T-helper 2 cell (primary cell): ENCODE results near the gene MAN2B1.
A peak's percentile ranks its signal among the peaks of the same experiment; 100 is the strongest.
"Not testable (repeated sequence)": the region's sequence is repeated elsewhere in the genome, so short reads cannot be mapped to it uniquely, and the experiment has no call there.

Experiments
- DNase-seq, 5 experiments: peaks; one replicate each; pipeline versions ENCODE4 v3.0.0 to v3.0.0-alpha.2; 2012 to 2022

The MAN2B1 gene

DNA sequence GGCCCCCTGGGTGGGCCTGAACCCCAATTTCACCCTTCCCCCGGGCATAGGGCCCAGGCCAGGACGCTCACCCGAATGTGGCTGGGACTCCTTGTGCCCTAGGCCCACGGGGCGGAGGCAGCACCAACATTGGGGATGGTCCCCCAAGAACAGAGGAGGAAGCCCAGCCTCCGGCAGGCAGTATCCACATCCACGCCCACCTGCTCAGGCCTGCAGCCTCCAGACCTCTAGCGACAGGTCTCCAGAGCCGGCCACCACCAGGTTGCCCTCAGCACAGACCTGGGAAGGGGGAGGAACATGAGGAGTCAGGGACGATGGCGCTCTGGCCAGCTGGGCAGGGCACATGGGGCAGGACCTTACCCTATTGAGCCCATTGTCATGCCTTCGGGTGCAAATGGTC lies 22.5 kb upstream of the MAN2B1 start:
- DNase-seq, result no peak

- DNase-seq, result no peak
These were observed 21.1 kb upstream of the MAN2B1 start, which contains the start of gene GNG14 for GRCh38 chr19:12687496-12688196. GNG14 (plus strand) TSS chr19:12687998; CDS start chr19:12688049, 51 bp downstream.

- no peak for DNase-seq
These were observed 19.3 kb upstream of the MAN2B1 start for GRCh38 chr19:12685831-12686230.

- peak; percentile 64 to 99 (median 87) for DNase-seq
These were observed 14.8 kb upstream of the MAN2B1 start, which contains the start of gene DHPS for GRCh38 chr19:12681074-12681987. DHPS (minus strand) TSS chr19:12681880; CDS start chr19:12681766, 114 bp downstream.

DNA sequence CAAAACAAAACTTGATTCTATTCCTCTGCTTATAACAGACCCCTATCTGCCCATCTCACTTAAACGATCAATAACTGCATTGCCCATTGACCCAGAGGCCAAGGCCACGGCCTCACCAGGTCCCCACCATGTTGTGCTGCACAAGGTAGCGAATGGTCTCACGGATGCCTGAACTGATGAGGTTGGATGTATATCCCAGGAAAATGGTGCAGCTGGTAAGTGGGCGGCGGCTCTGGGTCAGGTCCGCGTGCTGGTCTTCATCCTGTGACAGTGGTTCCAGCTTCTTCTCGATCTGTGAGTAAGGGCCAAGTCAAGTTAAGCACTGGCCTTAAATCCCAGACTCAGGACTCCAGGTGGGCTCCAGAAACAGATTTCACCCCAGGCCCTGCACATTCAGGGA lies 13.5 kb upstream of the MAN2B1 start:
- DNase-seq, result no peak

- not testable (repeated sequence) for DNase-seq
These were observed 11.5 kb upstream of the MAN2B1 start for GRCh38 chr19:12678039-12678438.

DNA sequence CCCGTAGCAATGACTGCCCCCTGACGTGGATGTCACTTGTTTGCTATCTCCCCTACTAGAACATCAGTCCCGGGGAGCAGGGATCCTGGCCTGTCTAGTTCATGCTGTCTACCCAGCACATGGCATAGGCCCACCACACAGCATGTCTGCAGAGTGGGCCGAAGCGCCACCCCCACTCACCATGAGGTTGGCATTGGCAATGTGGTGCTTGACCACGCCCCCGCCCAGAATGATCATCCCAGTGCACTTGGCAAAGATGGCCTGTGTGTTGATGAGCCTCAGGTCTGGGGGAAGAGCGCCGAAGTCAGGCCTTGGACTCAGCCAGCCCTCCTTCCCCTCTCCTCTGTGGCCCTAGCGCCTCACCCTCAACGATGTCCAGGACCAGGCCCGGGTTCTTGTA lies 10.4 kb upstream of the MAN2B1 start:
- no peak for DNase-seq

- peak; percentile 62 to 85 (median 75) for DNase-seq
These were observed 9.8 kb upstream of the MAN2B1 start for GRCh38 chr19:12676384-12676792.

DNA sequence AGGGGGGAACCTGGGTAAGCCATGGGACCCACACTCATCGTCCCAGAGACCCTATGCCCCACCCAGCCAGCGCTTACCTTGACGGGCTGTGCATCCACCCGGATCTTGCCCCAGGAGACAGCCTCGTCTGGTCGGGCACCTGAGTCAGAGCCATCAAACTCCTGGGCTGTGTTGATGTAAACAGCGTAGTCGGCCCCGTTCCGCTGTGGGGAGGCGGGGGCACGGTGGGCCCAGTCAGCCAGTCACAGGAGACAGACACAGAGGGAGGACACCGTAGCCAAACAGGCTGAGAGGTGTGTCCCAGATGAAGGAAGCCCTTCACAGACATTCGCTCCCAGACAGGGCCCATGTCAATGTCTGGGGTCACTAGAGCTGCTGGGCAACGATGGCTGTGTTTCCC lies 9.4 kb upstream of the MAN2B1 start:
- DNase-seq, result no peak

DNA sequence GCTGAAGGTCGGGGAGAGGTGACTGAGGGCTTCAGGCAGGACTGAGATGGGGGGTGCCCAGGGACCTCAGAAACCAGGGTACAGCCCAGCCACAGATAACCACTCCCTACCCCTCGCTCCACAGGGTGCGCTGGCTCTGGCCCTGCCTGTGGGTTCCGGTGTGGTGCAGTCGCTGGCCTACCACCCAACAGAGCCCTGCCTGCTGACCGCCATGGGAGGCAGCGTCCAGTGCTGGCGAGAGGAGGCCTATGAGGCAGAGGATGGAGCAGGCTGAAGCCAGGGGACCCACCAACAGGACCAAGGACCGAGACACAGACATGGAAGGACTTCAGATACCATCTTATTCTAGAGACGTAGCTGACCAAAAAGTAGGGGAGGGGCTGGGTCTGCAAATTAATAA lies 8.9 kb upstream of the MAN2B1 start:
- DNase-seq, result no peak

DNA sequence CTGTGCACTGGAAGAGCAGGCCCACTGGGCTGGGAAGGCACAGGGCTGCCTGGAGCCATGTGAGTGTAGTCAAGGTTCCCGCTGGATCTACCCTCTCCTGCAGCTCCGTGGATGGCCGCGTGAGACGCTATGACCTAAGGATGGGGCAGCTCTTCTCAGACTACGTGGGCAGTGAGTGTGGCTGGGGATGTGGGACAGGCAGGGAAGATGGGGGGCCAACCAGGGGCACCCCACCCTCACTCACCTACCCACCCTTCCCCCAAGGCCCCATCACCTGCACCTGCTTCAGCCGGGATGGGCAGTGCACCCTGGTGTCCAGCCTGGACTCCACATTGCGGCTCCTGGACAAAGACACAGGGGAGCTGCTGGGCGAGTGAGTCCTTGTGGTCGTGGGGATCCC lies 6.2 kb upstream of the MAN2B1 start:
- DNase-seq, result no peak

DNA sequence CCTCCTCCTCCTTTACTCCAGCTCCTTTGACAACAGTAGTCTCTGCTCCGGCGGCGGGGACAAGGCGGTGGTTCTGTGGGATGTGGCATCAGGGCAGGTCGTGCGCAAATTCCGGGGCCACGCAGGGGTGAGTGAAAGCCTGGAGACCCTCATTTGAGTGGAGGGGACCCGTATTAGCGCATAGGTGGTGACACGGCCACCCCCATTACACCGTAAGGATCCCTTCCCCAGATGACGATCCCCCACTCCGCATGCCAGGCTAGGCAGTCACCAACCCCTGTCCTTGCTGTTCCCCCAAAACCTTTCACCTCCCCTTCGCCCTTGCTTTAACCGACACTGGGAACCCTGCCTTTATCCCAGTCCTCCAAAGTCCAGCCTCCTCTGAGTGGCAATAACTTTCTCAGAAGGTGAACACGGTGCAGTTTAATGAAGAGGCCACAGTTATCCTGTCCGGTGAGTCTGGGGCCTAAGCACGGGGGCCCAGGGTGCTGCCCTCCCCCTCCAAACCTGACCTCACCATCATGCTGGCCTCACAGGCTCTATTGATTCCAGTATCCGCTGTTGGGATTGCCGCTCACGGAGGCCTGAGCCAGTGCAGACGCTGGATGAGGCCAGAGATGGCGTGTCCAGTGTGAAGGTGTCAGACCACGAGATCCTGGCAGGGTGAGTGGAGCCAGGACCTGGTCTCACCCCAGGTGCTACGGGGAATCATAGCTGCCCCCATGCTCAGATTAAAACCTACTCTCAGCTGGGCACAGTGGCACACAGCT lies 3.8 kb upstream of the MAN2B1 start:
- no peak for DNase-seq

- DNase-seq, result peak; percentile 39 to 84 (median 63)
These were observed 3.0 kb upstream of the MAN2B1 start for GRCh38 chr19:12669270-12670158.

GRCh38 chr19:12668932-12669269 lies 2.4 kb upstream of the MAN2B1 start:
- DNase-seq, result peak; percentile 54 to 81 (median 63)

DNA sequence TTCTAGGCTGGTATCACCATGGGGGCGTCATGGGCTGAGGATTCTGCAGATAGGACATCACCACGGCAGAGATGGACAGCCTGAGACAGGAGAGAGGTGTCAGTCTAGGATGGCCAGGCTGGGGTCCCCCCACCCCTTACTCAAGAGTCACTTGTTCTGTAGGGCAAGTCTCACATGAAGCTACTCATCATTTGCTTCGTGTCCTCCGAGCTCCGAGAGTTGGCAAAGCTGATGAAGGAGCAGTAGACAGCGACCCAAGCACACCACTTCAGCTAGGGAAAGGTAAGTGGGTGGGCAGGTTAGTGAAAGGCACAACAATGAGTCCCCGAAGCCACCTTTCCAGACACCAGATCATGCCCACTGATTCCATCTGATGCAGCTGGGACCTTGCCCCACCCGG lies 1.8 kb upstream of the MAN2B1 start:
- no peak for DNase-seq

GRCh38 chr19:12667731-12668302 lies 1.3 kb upstream of the MAN2B1 start:
- no peak for DNase-seq

DNA sequence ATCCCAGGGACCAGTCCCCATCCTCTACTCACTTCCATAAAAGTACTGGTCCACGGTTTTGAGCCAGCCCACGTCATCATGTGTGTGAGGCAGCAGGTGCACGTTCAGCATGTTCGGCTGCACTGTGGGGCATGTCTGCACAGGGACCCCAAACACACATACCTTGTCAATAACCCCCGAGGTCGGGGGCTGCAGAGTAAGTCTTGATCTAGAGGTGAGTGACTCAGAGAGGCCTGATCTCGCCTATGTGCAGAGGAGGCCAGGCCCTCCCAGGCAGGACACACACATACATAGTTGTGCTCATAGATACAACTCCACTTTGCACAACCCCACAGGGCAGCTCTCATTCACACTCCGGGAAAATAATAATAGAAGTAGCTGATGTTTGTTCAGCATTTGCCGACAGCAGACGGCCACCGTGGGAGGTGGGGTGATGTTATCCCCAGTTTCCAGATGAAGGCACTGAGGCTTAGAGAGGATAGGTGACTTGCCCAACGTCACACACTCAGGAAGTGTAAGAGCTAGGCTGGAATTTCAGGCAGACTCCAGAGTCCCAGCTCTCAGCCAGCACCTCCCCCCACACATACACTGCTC lies 774 bp downstream of the MAN2B1 start:
- peak in 1 of 5 experiments; percentile 33 for DNase-seq

- peak in 4 of 5 experiments; percentile 30 to 85 (median 34) for DNase-seq
These were observed 1.3 kb downstream of the MAN2B1 start for GRCh38 chr19:12665281-12665573.

GRCh38 chr19:12664406-12665280 lies 1.9 kb downstream of the MAN2B1 start:
- DNase-seq, result no peak

DNA sequence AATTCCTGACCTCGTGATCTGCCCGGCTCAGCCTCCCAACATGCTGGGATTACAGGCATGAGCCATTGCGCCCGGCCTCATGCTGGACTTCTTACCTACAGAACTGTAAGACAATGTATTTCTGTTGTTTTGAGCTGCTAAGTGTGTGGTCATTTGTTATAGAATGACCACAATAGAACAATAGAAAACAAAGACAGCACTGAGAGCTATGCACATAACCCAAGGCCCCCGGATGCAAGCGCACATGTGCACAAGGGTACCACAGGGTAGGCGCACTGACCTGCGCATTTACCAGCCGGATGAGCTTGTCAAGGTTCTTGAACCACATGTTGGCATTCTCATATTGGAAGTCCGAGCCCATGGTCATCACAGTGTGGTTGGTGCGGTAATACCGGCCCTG lies 5.6 kb downstream of the MAN2B1 start:
- no peak for DNase-seq
